OCI-LY1 (cell line): Measurements from ENCODE around the gene TMEM164.

Experiments
- CTCF ChIP-seq: fragments of 200-600 bp; sonication (generic), shearing (Covaris generic); IDR thresholded peaks from 2 replicates; pipeline ENCODE4 v1.5.1; 2017; ENCODE audit warnings: mild to moderate bottlenecking, antibody characterized with exemption, low read length, moderate library complexity, mixed read lengths
- EZH2 ChIP-seq: fragments of 200-600 bp; sonication (generic), shearing (Covaris generic); IDR thresholded peaks from 2 replicates; pipeline ENCODE4 v1.8.0; 2017; ENCODE audit warnings: borderline replicate concordance, mixed run types, mild to moderate bottlenecking, antibody characterized with exemption, low read length, moderate library complexity, mixed read lengths

GRCh38 chrX:110194977-110195376, 192.1 kb downstream of the TMEM164 start:
- TF ChIP-seq CTCF (no peak), EZH2 (no peak)
